Measurements from ENCODE around the gene ADGRB3. TPM values are rescaled to one million over a fixed set of nuclear protein-coding genes. Genes with fewer than 3 reads are reported as not detected.

The ADGRB3 gene
- total and polyA plus RNA-seq, 2 donors (not counting 3 experiments of a cell fraction or from before 2014, with no cell fraction given) = not detected

DNA sequence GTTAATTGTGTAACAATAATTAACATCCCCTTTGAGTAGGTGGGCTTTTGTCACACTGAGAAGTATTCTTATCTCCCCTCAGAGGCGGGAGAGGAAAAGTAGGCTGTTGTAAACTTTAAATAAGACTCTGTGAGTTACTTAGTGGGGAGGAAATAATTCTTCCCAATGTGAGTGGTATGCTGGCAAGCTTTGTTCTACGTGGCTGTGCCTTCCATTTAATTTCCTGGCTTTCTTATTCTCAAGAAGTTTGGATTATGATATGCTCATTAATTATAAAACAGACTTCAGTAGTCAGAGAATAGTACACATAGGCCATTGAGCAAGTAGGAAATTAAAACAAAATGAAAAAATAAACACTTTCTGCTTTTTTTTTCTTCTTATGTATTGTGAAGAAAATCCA is 19.1 kb downstream of the ADGRB3 start:
- no peaks in the 10 kb centered on the region for H3K9me3 ChIP-seq (replicated peaks; ENCODE audit: control insufficient read depth, insufficient read depth, low read length)
- H3K9me1 ChIP-seq (replicated peaks; ENCODE audit: control insufficient read depth, extremely low read depth, insufficient read depth, low read length) = no peaks in the 10 kb centered on the region
- dilution Hi-C loops (cut with MboI; ENCODE audit: extremely low pct_ligation_motif_present, low sequenced_read_pairs) (no loop called here), intact Hi-C loops (cut with micrococcal nuclease) (no loop called here)
- no peak overlapping the region for H3K27ac ChIP-seq (ENCODE audit: insufficient read depth, low read depth, low read length)
- H3K79me2 ChIP-seq (ENCODE audit: control insufficient read depth, insufficient read depth, low read length) = no peaks in the 10 kb centered on the region
- H3K27me3 ChIP-seq (ENCODE audit: control insufficient read depth in 2 of 2, insufficient read depth in 2 of 2, low read length in 2 of 2) = no peaks in the 10 kb centered on the region
- no peak overlapping the region for H3K9ac ChIP-seq (replicated peaks; ENCODE audit: extremely low read depth, insufficient read depth, low read length)
- H4K20me1 ChIP-seq (replicated peaks; ENCODE audit: control insufficient read depth, extremely low read depth, insufficient read depth, low read length) = no peaks in the 10 kb centered on the region
- no peak overlapping the region for H3K4me3 ChIP-seq (replicated peaks in 1 of 3; ENCODE audit: insufficient read depth in 1 of 3, low read depth in 1 of 3, low read length in 3 of 3)
- no peak overlapping the region for H3K4me2 ChIP-seq (ENCODE audit: insufficient read depth, low read length)
- no peak for DNase-seq (ENCODE audit: low read depth, low spot score)
- TF ChIP-seq JUN (IDR thresholded peaks at IDR 0.05; ENCODE audit: borderline replicate concordance, insufficient read depth, insufficient read length, low read depth) (no peak), FOS (IDR thresholded peaks at IDR 0.05; ENCODE audit: borderline replicate concordance, insufficient read depth, low read length) (no peak), POLR2A (IDR thresholded peaks at IDR 0.05; ENCODE audit: low read depth, low read length) (no peak), GATA2 (IDR thresholded peaks at IDR 0.05; ENCODE audit: insufficient read depth, insufficient read length, low read depth, low read length) (no peak), POLR2AphosphoS5 (IDR thresholded peaks at IDR 0.05; ENCODE audit: insufficient read depth, low read depth, low read length) (no peak), MYC (IDR thresholded peaks at IDR 0.05; ENCODE audit: low read depth, low read length) (no peak), EZH2 (IDR thresholded peaks at IDR 0.05; ENCODE audit: borderline replicate concordance, low read depth, low read length, severe bottlenecking) (no peak)
- TF ChIP-seq, protein P1, sequence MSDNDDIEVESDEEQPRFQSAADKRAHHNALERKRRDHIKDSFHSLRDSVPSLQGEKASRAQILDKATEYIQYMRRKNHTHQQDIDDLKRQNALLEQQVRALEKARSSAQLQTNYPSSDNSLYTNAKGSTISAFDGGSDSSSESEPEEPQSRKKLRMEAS (IDR thresholded peaks at IDR 0.05; ENCODE audit: insufficient read depth, insufficient read length) = no peak
- TF ChIP-seq, protein P2, sequence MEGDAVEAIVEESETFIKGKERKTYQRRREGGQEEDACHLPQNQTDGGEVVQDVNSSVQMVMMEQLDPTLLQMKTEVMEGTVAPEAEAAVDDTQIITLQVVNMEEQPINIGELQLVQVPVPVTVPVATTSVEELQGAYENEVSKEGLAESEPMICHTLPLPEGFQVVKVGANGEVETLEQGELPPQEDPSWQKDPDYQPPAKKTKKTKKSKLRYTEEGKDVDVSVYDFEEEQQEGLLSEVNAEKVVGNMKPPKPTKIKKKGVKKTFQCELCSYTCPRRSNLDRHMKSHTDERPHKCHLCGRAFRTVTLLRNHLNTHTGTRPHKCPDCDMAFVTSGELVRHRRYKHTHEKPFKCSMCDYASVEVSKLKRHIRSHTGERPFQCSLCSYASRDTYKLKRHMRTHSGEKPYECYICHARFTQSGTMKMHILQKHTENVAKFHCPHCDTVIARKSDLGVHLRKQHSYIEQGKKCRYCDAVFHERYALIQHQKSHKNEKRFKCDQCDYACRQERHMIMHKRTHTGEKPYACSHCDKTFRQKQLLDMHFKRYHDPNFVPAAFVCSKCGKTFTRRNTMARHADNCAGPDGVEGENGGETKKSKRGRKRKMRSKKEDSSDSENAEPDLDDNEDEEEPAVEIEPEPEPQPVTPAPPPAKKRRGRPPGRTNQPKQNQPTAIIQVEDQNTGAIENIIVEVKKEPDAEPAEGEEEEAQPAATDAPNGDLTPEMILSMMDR (IDR thresholded peaks at IDR 0.05; ENCODE audit: extremely low read depth in 1 of 2, insufficient read depth in 1 of 2, low read depth in 1 of 2, low read length in 2 of 2) = no peak
- H2AFZ ChIP-seq (ENCODE audit: low read depth, low read length) = no peak overlapping the region
- ChIA-PET CTCF (no interaction called here), POLR2A (no interaction called here)
- H3K36me3 ChIP-seq (ENCODE audit: control insufficient read depth in 2 of 2, extremely low read depth in 1 of 2, insufficient read depth in 2 of 2, low read length in 2 of 2) = no peaks in the 10 kb centered on the region
- no TSS peak for BruUV-seq (replicated peaks)
- FAIRE-seq = no peak
- no peaks in the 10 kb centered on the region for H3K4me1 ChIP-seq (ENCODE audit: control insufficient read depth, extremely low read depth, insufficient read depth, low read length)
